ENCODE measurements around the gene CDH23. TPM values are rescaled to one million over a fixed set of nuclear protein-coding genes. Genes with fewer than 3 reads are reported as not detected.

The CDH23 gene
- total RNA-seq, 4 donors from 2014 or later: 14.4 to 29.6 (median 19.7) TPM

DNA sequence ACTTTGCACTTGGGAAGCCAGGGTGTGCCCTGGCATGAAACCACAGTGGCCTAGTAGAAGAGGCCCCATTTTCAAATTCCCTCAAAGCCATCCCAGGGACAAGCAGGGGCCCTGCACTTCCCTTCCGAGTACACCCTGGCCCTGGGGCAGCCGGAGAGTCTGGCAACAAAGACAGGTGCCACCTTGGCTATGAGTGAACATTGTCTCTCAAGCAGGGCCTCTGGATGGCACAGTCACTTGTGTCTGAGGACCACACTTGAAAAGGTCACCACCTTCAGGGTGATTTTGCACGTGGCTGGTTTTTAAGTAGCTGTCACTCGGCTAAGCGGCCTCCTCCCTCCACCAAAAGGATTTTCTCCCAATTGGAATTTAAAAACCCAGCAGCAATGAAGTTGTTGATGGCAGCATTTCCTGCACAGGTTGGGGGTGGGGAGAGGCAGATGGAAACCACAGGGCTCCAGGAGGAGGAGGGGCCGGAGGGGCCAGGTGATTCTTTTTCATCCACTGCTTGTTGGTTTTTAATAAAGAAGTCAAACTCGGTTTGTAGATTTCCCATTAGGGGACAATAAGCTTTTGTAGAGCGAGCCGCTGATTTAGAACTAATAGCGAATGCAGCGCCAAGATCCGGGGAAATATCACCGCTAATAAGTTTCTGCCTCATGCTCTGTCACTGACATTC lies 289.0 kb downstream of the CDH23 start:
- no peak overlapping the region for H3K27ac ChIP-seq (replicated peaks in 1 of 4)
- no peaks in the 10 kb centered on the region for H3K36me3 ChIP-seq
- H3K27me3 ChIP-seq: no peaks in the 10 kb centered on the region
- H3K4me1 ChIP-seq: peaks cover 3 to 23% (median 7%) of the 10 kb centered on the region in 4 donors
- H3K9me3 ChIP-seq: no peaks in the 10 kb centered on the region
- DNase-seq (ENCODE audit: extremely low spot score): no peak
- 92% methylated on average over 11 of the region's 13 CpGs for WGBS
- intact Hi-C loops (cut with DNase I): no loop called here
- no peak overlapping the region for H3K4me3 ChIP-seq
- TF ChIP-seq POLR2AphosphoS5 (IDR thresholded peaks at IDR 0.05) (no peak), EP300 (IDR thresholded peaks at IDR 0.05) (no peak), POLR2A (IDR thresholded peaks at IDR 0.05; ENCODE audit: low read depth) (no peak)
- TF ChIP-seq, protein P1, sequence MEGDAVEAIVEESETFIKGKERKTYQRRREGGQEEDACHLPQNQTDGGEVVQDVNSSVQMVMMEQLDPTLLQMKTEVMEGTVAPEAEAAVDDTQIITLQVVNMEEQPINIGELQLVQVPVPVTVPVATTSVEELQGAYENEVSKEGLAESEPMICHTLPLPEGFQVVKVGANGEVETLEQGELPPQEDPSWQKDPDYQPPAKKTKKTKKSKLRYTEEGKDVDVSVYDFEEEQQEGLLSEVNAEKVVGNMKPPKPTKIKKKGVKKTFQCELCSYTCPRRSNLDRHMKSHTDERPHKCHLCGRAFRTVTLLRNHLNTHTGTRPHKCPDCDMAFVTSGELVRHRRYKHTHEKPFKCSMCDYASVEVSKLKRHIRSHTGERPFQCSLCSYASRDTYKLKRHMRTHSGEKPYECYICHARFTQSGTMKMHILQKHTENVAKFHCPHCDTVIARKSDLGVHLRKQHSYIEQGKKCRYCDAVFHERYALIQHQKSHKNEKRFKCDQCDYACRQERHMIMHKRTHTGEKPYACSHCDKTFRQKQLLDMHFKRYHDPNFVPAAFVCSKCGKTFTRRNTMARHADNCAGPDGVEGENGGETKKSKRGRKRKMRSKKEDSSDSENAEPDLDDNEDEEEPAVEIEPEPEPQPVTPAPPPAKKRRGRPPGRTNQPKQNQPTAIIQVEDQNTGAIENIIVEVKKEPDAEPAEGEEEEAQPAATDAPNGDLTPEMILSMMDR (IDR thresholded peaks at IDR 0.05): no peak

DNA sequence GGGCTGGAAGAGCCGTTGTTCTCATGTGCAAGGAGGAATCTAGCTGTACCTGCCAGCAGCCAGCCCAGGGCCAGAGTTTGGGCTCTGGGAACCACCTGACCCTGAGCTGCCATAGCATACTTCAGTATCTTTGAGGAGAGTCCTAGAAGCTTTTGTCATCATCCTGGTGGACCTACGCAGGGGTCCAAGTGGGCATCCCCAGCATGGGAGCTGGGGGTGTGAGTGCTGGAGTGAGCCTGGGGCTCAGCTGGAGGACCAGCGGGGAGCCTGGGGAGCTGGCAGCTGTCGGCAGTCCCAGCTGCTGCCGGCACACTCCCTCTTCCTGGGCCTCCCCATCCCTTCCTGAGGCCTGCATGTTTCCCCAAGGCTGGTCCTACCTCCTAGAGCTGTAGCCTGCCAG lies 290.4 kb downstream of the CDH23 start:
- Histone ChIP-seq H3K4me3 (no peak overlapping the region), H3K27ac (replicated peaks in 1 of 4) (no peak overlapping the region), H3K4me1 (peaks cover 5 to 23% (median 11%) of the 10 kb centered on the region in 4 donors), H3K27me3 (no peaks in the 10 kb centered on the region), H3K36me3 (no peaks in the 10 kb centered on the region), H3K9me3 (no peaks in the 10 kb centered on the region)
- no peak for TF ChIP-seq POLR2A (IDR thresholded peaks at IDR 0.05; ENCODE audit: low read depth)
- TF ChIP-seq, protein P1 (IDR thresholded peaks at IDR 0.05): no peak
- no peak for TF ChIP-seq POLR2AphosphoS5 (IDR thresholded peaks at IDR 0.05)
- no peak for TF ChIP-seq EP300 (IDR thresholded peaks at IDR 0.05)
- DNase-seq (ENCODE audit: extremely low spot score): no peak
- WGBS: 90% methylated on average over 2 of the region's 5 CpGs
- intact Hi-C loops (cut with DNase I): no loop called here

DNA sequence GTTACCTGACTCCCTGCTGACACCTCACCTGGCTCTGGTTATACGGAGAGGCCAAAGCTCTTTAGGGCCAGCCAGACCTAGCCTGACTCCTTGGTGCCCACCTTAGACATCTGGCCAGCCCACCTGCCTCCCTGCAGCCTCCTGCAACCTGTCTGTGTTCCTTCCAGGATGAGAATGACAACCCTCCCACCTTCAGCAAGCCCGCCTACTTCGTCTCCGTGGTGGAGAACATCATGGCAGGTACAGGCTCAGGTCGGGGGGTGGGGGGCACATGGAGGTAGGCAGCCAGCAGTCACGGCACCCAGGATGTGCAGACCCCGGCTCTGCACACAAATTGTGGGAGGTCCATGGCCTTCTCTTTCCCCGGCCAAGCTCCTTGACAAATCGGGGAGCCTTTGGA lies 290.8 kb downstream of the CDH23 start:
- H3K27me3 ChIP-seq: no peaks in the 10 kb centered on the region
- H3K36me3 ChIP-seq: no peaks in the 10 kb centered on the region
- DNase-seq (ENCODE audit: extremely low spot score): no peak
- TF ChIP-seq, protein P1 (IDR thresholded peaks at IDR 0.05): no peak
- TF ChIP-seq POLR2AphosphoS5 (IDR thresholded peaks at IDR 0.05): no peak
- H3K4me1 ChIP-seq: peaks cover 9 to 24% (median 15%) of the 10 kb centered on the region in 4 donors
- H3K9me3 ChIP-seq: no peaks in the 10 kb centered on the region
- intact Hi-C loops (cut with DNase I): no loop called here
- WGBS: 100% methylated on average over 4 of the region's 9 CpGs
- H3K4me3 ChIP-seq: no peak overlapping the region
- H3K27ac ChIP-seq (replicated peaks in 1 of 4): no peak overlapping the region

DNA sequence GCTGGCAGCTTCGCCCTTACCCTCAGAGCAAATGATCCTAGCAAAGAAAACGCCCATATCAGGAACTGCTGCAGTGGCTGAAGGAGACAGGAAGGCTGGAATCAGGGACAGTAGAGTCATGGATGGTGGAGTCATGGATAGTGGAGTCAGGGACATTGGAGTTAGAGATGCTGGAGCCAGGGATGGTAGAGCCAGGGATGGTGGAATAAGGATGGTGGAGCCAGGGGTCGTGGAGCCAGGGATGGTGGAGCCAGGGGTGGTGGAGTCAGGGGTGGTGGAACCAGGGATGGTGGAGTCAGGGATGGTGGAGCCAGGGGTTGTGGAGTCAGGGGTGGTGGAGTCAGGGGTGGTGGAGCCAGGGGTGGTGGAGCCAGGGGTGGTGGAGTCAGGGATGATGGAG lies 291.5 kb downstream of the CDH23 start:
- H3K4me1 ChIP-seq: peaks cover 17 to 25% (median 21%) of the 10 kb centered on the region in 4 donors
- H3K27me3 ChIP-seq: no peaks in the 10 kb centered on the region
- intact Hi-C loops (cut with DNase I): no loop called here
- 95% methylated on average over 3 of the region's 3 CpGs for WGBS
- H3K27ac ChIP-seq (replicated peaks in 1 of 4): no peak overlapping the region
- TF ChIP-seq POLR2AphosphoS5 (IDR thresholded peaks at IDR 0.05) (no peak), EP300 (IDR thresholded peaks at IDR 0.05) (no peak), POLR2A (IDR thresholded peaks at IDR 0.05; ENCODE audit: low read depth) (no peak)
- TF ChIP-seq, protein P1 (IDR thresholded peaks at IDR 0.05): no peak
- no peaks in the 10 kb centered on the region for H3K36me3 ChIP-seq
- no peak overlapping the region for H3K4me3 ChIP-seq
- H3K9me3 ChIP-seq: no peaks in the 10 kb centered on the region
- no peak for DNase-seq (ENCODE audit: extremely low spot score)
